OCI-LY3 (cell line): ENCODE results near the gene SLC25A39.

Source experiments
- H2AFZ ChIP-seq: fragments of 200-600, 300-600 bp; shearing (Covaris generic); 2 replicates; pipeline ENCODE4 v1.6.0; 2014; ENCODE audit warnings: antibody characterized with exemption, low read depth, low read length
- H3K27ac ChIP-seq: fragments of 200-600, 300-600 bp; sonication (generic); 2 replicates; pipeline ENCODE4 v1.5.1; 2014; ENCODE audit warnings: mild to moderate bottlenecking, low read length, moderate library complexity, mixed read lengths
- H3K27me3 ChIP-seq: fragments of 200-600, 300-600 bp; sonication (generic); 2 replicates; pipeline ENCODE4 v1.6.1; 2014; ENCODE audit warnings: low read depth, low read length, mixed read lengths
- H3K36me3 ChIP-seq: fragments of 200-600, 300-600 bp; sonication (generic); replicated peaks from 2 replicates; pipeline ENCODE3; 2014; ENCODE audit warnings: low read depth, low read length, mixed read lengths
- H3K4me1 ChIP-seq: fragments of 300-600, 200-600 bp; sonication (generic); 2 replicates; pipeline ENCODE4 v1.6.1; 2014; ENCODE audit warnings: low read length, mixed read lengths
- H3K4me2 ChIP-seq: fragments of 200-600, 300-600 bp; sonication (generic); 2 replicates; pipeline ENCODE4 v1.6.1; 2014; ENCODE audit warnings: low read length, mixed read lengths
- H3K4me3 ChIP-seq: fragments of 300-600, 200-600 bp; sonication (generic); 2 replicates; pipeline ENCODE4 v1.5.1; 2014; ENCODE audit warnings: antibody characterized with exemption, mild to moderate bottlenecking, low read length, moderate library complexity
- H3K79me2 ChIP-seq: fragments of 300-600, 200-600 bp; shearing (Covaris generic); 2 replicates; pipeline ENCODE4 v1.6.1; 2014; ENCODE audit warnings: mild to moderate bottlenecking, low read length, mixed read lengths
- H3K9ac ChIP-seq: fragments of 300-600, 200-600 bp; shearing (Covaris generic); 2 replicates; pipeline ENCODE4 v1.6.0; 2014; ENCODE audit warnings: mild to moderate bottlenecking, low read length, moderate library complexity
- H3K9me3 ChIP-seq: fragments of 200-600, 300-600 bp; shearing (Covaris generic); 2 replicates; pipeline ENCODE4 v1.6.1; 2014; ENCODE audit warnings: low read length, mixed read lengths; ENCODE audit not compliant: insufficient read depth
- H4K20me1 ChIP-seq: fragments of 200-600, 300-600 bp; sonication (generic); 2 replicates; pipeline ENCODE4 v1.6.1; 2016; ENCODE audit warnings: low read length, mixed read lengths; ENCODE audit not compliant: insufficient read depth
- EZH2phosphoT487 ChIP-seq: fragments of 200-600 bp; shearing (Covaris generic); IDR thresholded peaks from 2 replicates; pipeline ENCODE4 v1.6.1; 2018; ENCODE audit warnings: antibody characterized with exemption, mixed run types, low read depth
- TF ChIP-seq, protein P1 (sequence below): fragments of 200-600, 300-600 bp; sonication (generic); IDR thresholded peaks from 2 replicates; pipeline ENCODE4 v1.5.1; 2014; ENCODE audit warnings: antibody characterized with exemption, low read length, low read depth

SLC25A39 gene

DNA sequence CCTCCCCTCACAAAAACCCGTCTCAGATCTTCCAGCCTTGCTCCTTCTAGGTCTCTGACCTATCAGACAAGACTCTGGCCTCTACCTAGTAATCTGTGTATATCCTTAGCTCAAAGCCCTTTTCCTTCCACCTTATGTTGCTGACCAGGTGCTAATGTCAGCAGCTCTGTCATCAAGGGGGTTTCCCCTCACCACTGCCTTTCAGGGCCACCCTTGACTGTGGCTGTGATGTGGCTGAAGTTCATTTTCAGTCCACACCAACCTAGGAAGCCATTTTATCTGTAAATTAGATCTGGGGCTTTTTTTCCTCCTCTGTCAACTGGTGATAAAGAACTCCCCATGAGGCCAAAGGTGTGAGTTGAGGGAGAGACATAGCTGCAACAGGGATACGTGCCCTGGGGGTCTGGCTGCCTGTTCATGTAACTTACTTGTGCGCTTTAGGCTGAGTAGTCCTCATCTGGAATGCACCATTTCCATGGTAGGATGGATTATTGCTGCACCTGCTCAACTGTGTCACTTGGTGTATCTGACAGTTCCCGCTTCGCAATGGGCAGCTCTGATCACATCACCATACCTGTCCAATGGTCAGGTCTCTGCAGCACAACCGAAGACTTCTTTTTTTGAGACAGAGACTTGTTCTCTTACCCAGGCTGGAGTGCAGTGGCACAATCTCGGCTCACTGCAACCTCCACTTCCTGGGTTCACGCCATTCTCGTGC, 31.0 kb downstream of the SLC25A39 start:
- H3K9me3 ChIP-seq: no peaks in the 10 kb centered on the region
- H3K9ac ChIP-seq: no peak overlapping the region
- H2AFZ ChIP-seq: no peak overlapping the region
- no peaks in the 10 kb centered on the region for H3K36me3 ChIP-seq
- H3K27ac ChIP-seq: no peak overlapping the region
- H3K4me3 ChIP-seq: no peak overlapping the region
- peaks cover 1% of the 10 kb centered on the region; the same call in 1 of the 2 replicates for H3K4me1 ChIP-seq
- no peaks in the 10 kb centered on the region for H3K79me2 ChIP-seq
- no peaks in the 10 kb centered on the region for H4K20me1 ChIP-seq
- H3K4me2 ChIP-seq: no peak overlapping the region
- TF ChIP-seq, protein P1, sequence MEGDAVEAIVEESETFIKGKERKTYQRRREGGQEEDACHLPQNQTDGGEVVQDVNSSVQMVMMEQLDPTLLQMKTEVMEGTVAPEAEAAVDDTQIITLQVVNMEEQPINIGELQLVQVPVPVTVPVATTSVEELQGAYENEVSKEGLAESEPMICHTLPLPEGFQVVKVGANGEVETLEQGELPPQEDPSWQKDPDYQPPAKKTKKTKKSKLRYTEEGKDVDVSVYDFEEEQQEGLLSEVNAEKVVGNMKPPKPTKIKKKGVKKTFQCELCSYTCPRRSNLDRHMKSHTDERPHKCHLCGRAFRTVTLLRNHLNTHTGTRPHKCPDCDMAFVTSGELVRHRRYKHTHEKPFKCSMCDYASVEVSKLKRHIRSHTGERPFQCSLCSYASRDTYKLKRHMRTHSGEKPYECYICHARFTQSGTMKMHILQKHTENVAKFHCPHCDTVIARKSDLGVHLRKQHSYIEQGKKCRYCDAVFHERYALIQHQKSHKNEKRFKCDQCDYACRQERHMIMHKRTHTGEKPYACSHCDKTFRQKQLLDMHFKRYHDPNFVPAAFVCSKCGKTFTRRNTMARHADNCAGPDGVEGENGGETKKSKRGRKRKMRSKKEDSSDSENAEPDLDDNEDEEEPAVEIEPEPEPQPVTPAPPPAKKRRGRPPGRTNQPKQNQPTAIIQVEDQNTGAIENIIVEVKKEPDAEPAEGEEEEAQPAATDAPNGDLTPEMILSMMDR: no peak
- TF ChIP-seq EZH2phosphoT487: no peak
- H3K27me3 ChIP-seq: no peaks in the 10 kb centered on the region

DNA sequence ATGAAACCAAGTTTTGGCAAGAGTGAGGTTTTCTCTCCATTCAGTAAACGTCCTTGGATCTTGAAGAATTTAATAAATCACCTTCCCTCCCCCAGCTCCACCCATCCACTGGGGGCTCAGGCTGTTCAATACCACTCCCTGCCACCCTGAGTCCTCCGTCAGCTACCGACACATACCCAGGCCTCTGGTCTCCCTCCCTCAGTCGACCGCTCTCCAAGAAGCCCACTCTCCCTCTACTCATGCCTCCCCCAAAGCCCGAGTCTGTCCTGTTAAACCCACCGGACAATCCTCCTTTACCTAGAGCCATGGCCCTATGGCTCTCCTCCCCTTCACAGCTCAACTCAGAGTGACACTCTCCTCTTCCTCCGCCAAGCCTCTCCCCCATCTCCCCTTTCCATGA, 37.0 kb downstream of the SLC25A39 start:
- no peaks in the 10 kb centered on the region for H3K36me3 ChIP-seq
- H3K79me2 ChIP-seq: no peaks in the 10 kb centered on the region
- H3K27ac ChIP-seq: no peak overlapping the region
- H3K4me1 ChIP-seq: peaks cover 6% of the 10 kb centered on the region; the same call in 1 of the 2 replicates
- H3K4me3 ChIP-seq: no peak overlapping the region
- no peak for TF ChIP-seq EZH2phosphoT487
- TF ChIP-seq, protein P1: no peak
- no peaks in the 10 kb centered on the region for H3K27me3 ChIP-seq
- no peak overlapping the region for H3K9ac ChIP-seq
- H2AFZ ChIP-seq: no peak overlapping the region
- H3K9me3 ChIP-seq: no peaks in the 10 kb centered on the region
- no peak overlapping the region for H3K4me2 ChIP-seq
- H4K20me1 ChIP-seq: no peaks in the 10 kb centered on the region

DNA sequence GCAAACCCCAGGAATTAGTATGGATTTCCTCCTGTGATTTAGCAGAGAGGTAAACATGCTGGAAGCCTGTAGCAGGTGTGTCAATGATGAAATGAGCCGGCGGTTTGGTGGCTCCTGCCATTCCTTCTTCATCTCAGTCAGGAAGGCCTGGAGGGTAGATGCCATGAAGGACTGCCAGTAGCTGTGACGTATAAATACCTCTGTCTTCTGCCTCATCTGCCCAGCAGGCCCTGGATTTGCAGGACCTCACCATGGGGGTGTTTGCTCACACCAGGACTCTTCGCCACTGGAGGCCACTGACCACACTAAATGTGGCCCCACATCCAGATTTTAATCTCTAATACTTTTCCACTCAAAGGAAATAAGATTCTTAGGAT, 40.6 kb downstream of the SLC25A39 start:
- peaks cover 11% of the 10 kb centered on the region; the same call in 1 of the 2 replicates for H3K4me1 ChIP-seq
- no peaks in the 10 kb centered on the region for H3K27me3 ChIP-seq
- H3K9ac ChIP-seq: no peak overlapping the region
- H3K4me2 ChIP-seq: no peak overlapping the region
- no peaks in the 10 kb centered on the region for H3K36me3 ChIP-seq
- no peak overlapping the region for H3K4me3 ChIP-seq
- no peak overlapping the region for H3K27ac ChIP-seq
- no peaks in the 10 kb centered on the region for H3K9me3 ChIP-seq
- TF ChIP-seq, protein P1: no peak
- H4K20me1 ChIP-seq: no peaks in the 10 kb centered on the region
- H3K79me2 ChIP-seq: no peaks in the 10 kb centered on the region
- no peak overlapping the region for H2AFZ ChIP-seq

DNA sequence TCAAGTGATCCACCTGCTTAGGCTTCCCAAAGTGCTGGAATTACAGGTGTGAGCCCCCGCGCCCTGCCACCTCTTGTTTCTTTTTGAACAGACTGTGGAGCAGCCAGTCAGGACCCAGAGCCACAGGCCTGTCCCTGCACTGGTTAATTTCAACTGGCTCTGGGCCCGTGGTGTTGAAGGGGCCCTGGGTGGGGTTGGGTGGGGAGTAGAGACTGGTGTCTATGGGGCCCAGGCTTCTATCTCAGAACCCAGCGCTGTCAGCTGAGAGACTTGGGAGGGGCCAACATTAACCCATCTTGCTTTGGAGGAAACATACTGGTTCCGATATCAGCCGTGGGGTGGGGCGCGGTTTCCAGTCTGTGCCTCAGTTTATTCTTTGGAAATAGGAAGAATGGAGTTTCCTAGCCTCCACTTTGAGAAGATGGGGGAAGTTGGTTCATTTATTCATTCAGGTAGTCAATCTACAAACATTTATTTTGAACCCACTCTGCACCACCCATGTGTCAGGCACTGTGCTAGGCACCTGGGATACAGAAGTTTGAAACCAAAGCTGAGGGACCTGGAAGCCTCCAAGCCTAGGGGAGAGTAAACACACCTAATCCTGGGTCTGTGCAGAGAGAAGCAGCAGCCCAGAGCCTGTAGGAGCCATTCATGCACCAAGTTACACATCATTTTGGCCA, 41.1 kb downstream of the SLC25A39 start:
- TF ChIP-seq, protein P1: no peak
- TF ChIP-seq EZH2phosphoT487: no peak
- Histone ChIP-seq H3K9me3 (no peaks in the 10 kb centered on the region), H3K36me3 (no peaks in the 10 kb centered on the region), H3K4me1 (peaks cover 8% of the 10 kb centered on the region; the same call in 1 of the 2 replicates), H3K27ac (no peak overlapping the region), H3K9ac (no peak overlapping the region), H2AFZ (no peak overlapping the region), H3K4me3 (no peak overlapping the region), H3K79me2 (no peaks in the 10 kb centered on the region), H4K20me1 (no peaks in the 10 kb centered on the region), H3K27me3 (no peaks in the 10 kb centered on the region), H3K4me2 (no peak overlapping the region)
